ENCODE data around the gene GTF2F1.
"Not testable (repeated sequence)": the region's sequence is repeated elsewhere in the genome, so short reads cannot be mapped to it uniquely, and the experiment has no call there.

Gene GTF2F1

GRCh38 chr19:6355321-6356040 lies 37.5 kb downstream of the GTF2F1 start:
- not testable (repeated sequence) for DNase-seq (ENCODE audit: low spot score)

DNA sequence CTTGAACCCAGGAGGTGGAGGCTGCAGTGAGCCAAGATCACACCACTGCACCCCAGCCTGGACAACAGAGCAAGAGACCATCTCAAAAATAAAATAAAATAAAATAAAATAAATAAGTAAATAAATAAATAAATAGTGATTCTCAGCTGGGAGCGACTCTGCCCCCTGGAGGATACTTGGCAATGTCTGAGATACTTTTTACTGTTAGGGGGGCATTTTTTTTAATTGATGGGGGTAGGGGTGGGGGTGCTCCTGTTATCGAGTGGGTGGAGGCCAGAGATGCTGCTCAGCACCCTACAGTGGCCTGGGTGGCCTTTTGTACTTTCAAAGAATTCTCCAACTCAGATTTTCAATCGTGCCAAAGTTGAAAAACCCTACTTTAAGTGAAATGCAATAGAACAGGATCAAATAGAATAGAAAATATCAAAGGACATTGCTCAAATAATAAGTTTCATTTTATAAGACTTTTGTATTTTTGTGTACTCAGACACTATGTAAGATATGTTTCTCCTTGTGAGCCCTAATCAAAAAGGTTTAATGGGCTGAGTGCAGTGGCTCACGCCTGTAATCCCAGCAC lies 38.8 kb downstream of the GTF2F1 start:
- DNase-seq (ENCODE audit: low spot score): no peak

GRCh38 chr19:6352381-6353165 lies 40.4 kb downstream of the GTF2F1 start:
- no peak for DNase-seq (ENCODE audit: low spot score)

- no peak for DNase-seq (ENCODE audit: low spot score)
Measured at GRCh38 chr19:6350688-6351087, 42.3 kb downstream of the GTF2F1 start.

DNA sequence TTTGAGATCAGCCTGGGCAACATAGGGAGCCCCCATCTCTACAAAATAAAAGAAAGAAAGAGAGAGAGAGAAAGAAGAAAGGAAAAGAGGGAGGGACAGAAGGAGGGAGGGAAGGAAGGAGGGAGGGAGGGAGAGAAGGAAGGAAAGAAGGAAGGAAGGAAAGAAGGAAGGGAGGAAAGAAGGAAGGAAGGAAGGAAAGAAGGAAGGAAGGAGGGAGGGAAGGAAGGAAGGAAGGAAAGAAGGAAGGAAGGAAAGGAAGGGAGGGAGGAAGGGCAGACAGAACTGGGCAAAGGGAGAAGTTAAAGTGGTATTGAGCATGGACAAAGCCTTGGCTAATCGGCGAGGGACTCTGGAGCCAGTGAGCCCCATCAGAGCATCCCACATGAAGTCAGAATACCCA lies 43.7 kb downstream of the GTF2F1 start:
- DNase-seq (ENCODE audit: low spot score): not testable (repeated sequence)

- no peak for DNase-seq (ENCODE audit: low spot score)
Measured at GRCh38 chr19:6343462-6343861, 49.5 kb downstream of the GTF2F1 start.

DNA sequence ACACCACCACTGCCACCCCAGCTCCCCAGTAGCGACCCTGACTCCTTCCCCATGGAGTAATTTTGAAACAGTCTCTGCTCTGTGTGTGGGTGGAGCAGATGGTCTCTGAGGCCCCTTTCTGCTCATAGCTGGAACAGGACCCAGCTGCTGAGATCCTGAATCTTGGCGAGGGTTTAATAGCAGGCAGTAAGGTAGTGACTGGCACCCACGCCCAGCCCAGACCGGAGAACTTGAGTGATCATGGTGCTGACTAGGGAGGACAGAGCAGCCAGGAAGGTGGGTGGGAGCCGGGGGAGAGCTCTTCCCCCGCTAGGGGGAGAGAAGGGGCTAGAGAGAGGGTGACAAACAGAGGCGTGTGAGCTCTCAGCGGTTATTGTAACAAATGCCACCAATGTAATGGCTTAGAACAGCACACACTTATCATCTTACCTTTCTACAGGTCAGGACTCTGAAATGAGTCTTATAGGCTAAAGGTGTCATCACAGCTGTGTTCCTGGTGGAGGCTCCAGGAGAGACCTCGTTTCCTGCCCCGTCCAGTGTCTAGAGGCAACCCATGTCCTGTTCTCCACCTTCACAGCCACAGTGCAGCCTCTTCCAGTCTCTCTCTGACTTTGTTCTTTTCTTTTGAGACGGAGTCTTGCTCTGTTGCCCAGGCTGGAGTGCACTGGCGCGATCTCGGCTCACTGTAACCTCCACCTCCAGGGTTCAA lies 52.3 kb downstream of the GTF2F1 start:
- DNase-seq (ENCODE audit: low spot score): no peak

- DNase-seq (ENCODE audit: low spot score): no peak
Measured at GRCh38 chr19:6334490-6335285, 58.3 kb downstream of the GTF2F1 start.

DNA sequence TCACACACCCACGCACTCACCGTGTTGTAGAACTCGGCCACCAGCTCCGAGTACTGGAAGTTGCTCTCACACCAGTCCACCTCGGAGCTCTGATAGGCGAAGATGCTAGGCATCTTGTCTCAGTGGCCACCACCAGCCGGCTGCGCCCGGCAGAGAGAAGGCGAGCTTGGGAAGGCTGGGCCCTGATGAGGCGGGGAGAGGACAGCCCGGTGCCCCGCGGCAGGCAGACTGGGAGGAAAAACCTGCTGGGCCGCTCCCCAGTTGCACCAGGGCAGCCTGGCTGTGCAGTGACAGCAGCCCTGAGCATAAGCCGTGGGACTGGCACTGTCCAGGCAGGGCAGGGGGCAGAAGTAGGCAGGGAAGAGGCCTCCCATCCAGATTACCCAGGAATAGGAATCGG lies 59.5 kb downstream of the GTF2F1 start, which contains the start of gene ACER1:
ACER1 (minus strand) TSS at position 174 of the 400 bp plus-strand sequence; CDS start at position 113, 61 bp downstream.
- DNase-seq (ENCODE audit: low spot score): no peak

All from HuH-7 (cell line).